Hepatocyte (in vitro differentiated cells): ENCODE measurements around the gene CIAPIN1. TPM values are rescaled to one million over a fixed set of nuclear protein-coding genes. Genes with fewer than 3 reads are reported as not detected.

Source experiments
- DNase-seq: peaks from one replicate; pipeline ENCODE4 v3.0.0-alpha.2; 2016; ENCODE audit warnings: low spot score
- H2AFZ ChIP-seq: fragments of 200-600 bp; sonication (generic); 2 replicates; pipeline ENCODE4 v1.6.0; 2016; ENCODE audit warnings: antibody characterized with exemption, mild to moderate bottlenecking
- H3K27ac ChIP-seq: fragments of 200-600 bp; sonication (generic); 2 replicates; pipeline ENCODE4 v1.5.1; 2016; ENCODE audit warnings: mild to moderate bottlenecking
- H3K27me3 ChIP-seq: fragments of 200-600 bp; sonication (generic); 2 replicates; pipeline ENCODE4 v1.6.1; 2016
- H3K36me3 ChIP-seq: fragments of 200-600 bp; sonication (generic); replicated peaks from 2 replicates; pipeline ENCODE4 v1.5.1; 2016; ENCODE audit warnings: low read depth; ENCODE audit not compliant: insufficient read depth
- H3K4me1 ChIP-seq: fragments of 200-600 bp; sonication (generic); 2 replicates; pipeline ENCODE4 v1.5.1; 2016; ENCODE audit warnings: mild to moderate bottlenecking, moderate library complexity; ENCODE audit not compliant: insufficient read depth
- H3K4me2 ChIP-seq: fragments of 200-600 bp; sonication (generic); 2 replicates; pipeline ENCODE4 v1.6.0; 2016
- H3K4me3 ChIP-seq: fragments of 200-600 bp; sonication (generic); 2 replicates; pipeline ENCODE4 v1.5.1; 2016; ENCODE audit warnings: mild to moderate bottlenecking
- H3K79me2 ChIP-seq: fragments of 200-600 bp; sonication (generic); 2 replicates; pipeline ENCODE4 v1.6.0; 2017; ENCODE audit warnings: mild to moderate bottlenecking
- H3K9me2 ChIP-seq: fragments of 200-600 bp; sonication (generic); replicated peaks from 2 replicates; pipeline ENCODE4 v1.6.0; 2017; ENCODE audit warnings: mild to moderate bottlenecking; ENCODE audit not compliant: insufficient read depth
- H3K9me3 ChIP-seq: fragments of 200-600 bp; sonication (generic); 2 replicates; pipeline ENCODE4 v1.5.1; 2016; ENCODE audit warnings: low read depth, mild to moderate bottlenecking
- H4K20me1 ChIP-seq: fragments of 200-600 bp; sonication (generic); 2 replicates; pipeline ENCODE4 v1.6.0; 2016; ENCODE audit warnings: mild to moderate bottlenecking; ENCODE audit not compliant: insufficient read depth, poor library complexity, severe bottlenecking
- CTCF ChIP-seq: fragments of 200-600 bp; sonication (generic); IDR thresholded peaks from 2 replicates; pipeline ENCODE4 v1.5.1; 2016; ENCODE audit warnings: antibody characterized with exemption, mild to moderate bottlenecking; ENCODE audit not compliant: poor library complexity
- EZH2 ChIP-seq: fragments of 200-600 bp; sonication (generic); IDR thresholded peaks from 2 replicates; pipeline ENCODE4 v1.6.1; 2016; ENCODE audit warnings: antibody characterized with exemption, mild to moderate bottlenecking, borderline replicate concordance
- EZH2phosphoT487 ChIP-seq: fragments of 200-600 bp; sonication (generic); IDR thresholded peaks from one replicate; pipeline ENCODE4 v1.6.1; 2018; ENCODE audit warnings: antibody characterized with exemption, mild to moderate bottlenecking, low read depth, moderate library complexity; ENCODE audit not compliant: unreplicated experiment, severe bottlenecking
- WGBS: methylation state at CpG from one replicate; pipeline ENCODE4 v1.1.6; 2016; ENCODE audit warnings: low lambda C conversion rate; ENCODE audit errors: missing lambda C conversion rate; 5-methylcytosine and 5-hydroxymethylcytosine counted together
- polyA plus RNA-seq: library from polyadenylated mRNA; unstranded; fragments of >200 nt; fragmentation: Nextera tagmentation; extraction: Ambion mirVana; gene quantifications from 2 replicates; pipeline ENCODE4 v1.2.1, GENCODE V29; 2016
- total RNA-seq: library from RNA; depleted of rRNA; stranded (reverse); fragments of >200 nt; gene quantifications from 2 replicates; pipeline ENCODE4 v1.2.3, GENCODE V29; 2014

CIAPIN1 gene
- total and polyA plus RNA-seq, 2 experiments from 2014 or later: 54.2 to 56.1 TPM

GRCh38 chr16:57387598-57388354 lies 59.4 kb downstream of the CIAPIN1 start:
- H3K36me3 ChIP-seq: no peaks in the 10 kb centered on the region
- H3K27ac ChIP-seq: peak overlapping the region; percentile 73
- no peak overlapping the region for H3K4me2 ChIP-seq
- no peaks in the 10 kb centered on the region for H3K79me2 ChIP-seq
- H3K9me3 ChIP-seq: no peaks in the 10 kb centered on the region
- H3K4me3 ChIP-seq: no peak overlapping the region
- H2AFZ ChIP-seq: peak overlapping the region; percentile 41
- no peak for TF ChIP-seq EZH2
- TF ChIP-seq CTCF: no peak
- TF ChIP-seq EZH2phosphoT487: no peak
- no peak for DNase-seq
- H4K20me1 ChIP-seq: no peaks in the 10 kb centered on the region
- no peaks in the 10 kb centered on the region for H3K27me3 ChIP-seq
- WGBS: 91% methylated on average over 3 of the region's 3 CpGs
- H3K4me1 ChIP-seq: peaks cover 18% of the 10 kb centered on the region
- no peaks in the 10 kb centered on the region for H3K9me2 ChIP-seq

GRCh38 chr16:57386381-57386951 lies 60.7 kb downstream of the CIAPIN1 start:
- TF ChIP-seq EZH2phosphoT487 (no peak), CTCF (no peak), EZH2 (no peak)
- Histone ChIP-seq H3K4me2 (no peak overlapping the region), H3K27me3 (no peaks in the 10 kb centered on the region), H4K20me1 (no peaks in the 10 kb centered on the region), H3K79me2 (no peaks in the 10 kb centered on the region), H2AFZ (no peak overlapping the region), H3K9me3 (no peaks in the 10 kb centered on the region), H3K9me2 (no peaks in the 10 kb centered on the region), H3K36me3 (no peaks in the 10 kb centered on the region), H3K4me1 (peaks cover 18% of the 10 kb centered on the region), H3K27ac (no peak overlapping the region), H3K4me3 (no peak overlapping the region)
- 77% methylated on average over 5 of the region's 5 CpGs for WGBS
- DNase-seq: no peak

GRCh38 chr16:57385083-57385482 lies 62.1 kb downstream of the CIAPIN1 start:
- 88% methylated on average over 5 of the region's 5 CpGs for WGBS

More at GRCh38 chr16:57385083-57385482, 62.1 kb downstream of the CIAPIN1 start:
- Histone ChIP-seq H3K4me3 (no peak overlapping the region), H3K4me2 (no peak overlapping the region), H4K20me1 (no peaks in the 10 kb centered on the region), H3K36me3 (no peaks in the 10 kb centered on the region), H3K9me2 (no peaks in the 10 kb centered on the region), H3K9me3 (no peaks in the 10 kb centered on the region), H3K27me3 (no peaks in the 10 kb centered on the region), H3K27ac (no peak overlapping the region), H3K79me2 (no peaks in the 10 kb centered on the region), H2AFZ (no peak overlapping the region), H3K4me1 (peaks cover 18% of the 10 kb centered on the region)
- DNase-seq: no peak
- TF ChIP-seq CTCF (no peak), EZH2phosphoT487 (no peak), EZH2 (no peak)
